GM12892 (cell line): ENCODE results near the gene TRPC1.

Source experiments
- POLR2AphosphoS5 ChIP-seq: IDR thresholded peaks from 2 replicates; pipeline ENCODE4 v1.6.1; 2011; ENCODE audit warnings: low read depth, low read length, control low read depth
- TAF1 ChIP-seq: IDR thresholded peaks from 2 replicates; pipeline ENCODE4 v1.6.1; 2011; ENCODE audit warnings: low read depth, mild to moderate bottlenecking, control low read depth, low read length, borderline replicate concordance

GRCh38 chr3:142693136-142693853 is 30.5 kb upstream of the TRPC1 start:
- no peak for TF ChIP-seq TAF1
- TF ChIP-seq POLR2AphosphoS5, result no peak
